Ascending aorta (tissue), 2 donors: ENCODE data around the gene ATP5PF. TPM values are rescaled to one million over a fixed set of nuclear protein-coding genes. Genes with fewer than 3 reads are reported as not detected.
"Not testable (repeated sequence)": the region's sequence is repeated elsewhere in the genome, so short reads cannot be mapped to it uniquely, and the experiment has no call there.

Experiments
- DNase-seq, 2 donors: peaks; one replicate each; pipeline ENCODE4 v3.0.0-alpha.2; 2019; ENCODE audit warnings: low spot score in 2 of 2
- H3K27ac ChIP-seq, 2 donors: fragments of 200-600 bp; sonication (generic); one replicate each; pipeline ENCODE4 v1.5.1; 2016 to 2017; ENCODE audit warnings: mild to moderate bottlenecking in 1 of 2
- H3K27me3 ChIP-seq: fragments of 200-600 bp; sonication (generic); one replicate; pipeline ENCODE4 v1.5.1; 2017
- H3K36me3 ChIP-seq, 2 donors: fragments of 200-600 bp; sonication (generic); one replicate each; pipeline ENCODE4 v1.5.1; 2016
- H3K4me1 ChIP-seq, 2 donors: fragments of 200-600 bp; sonication (generic); one replicate each; pipeline ENCODE4 v1.5.1; 2016 to 2017; ENCODE audit warnings: mild to moderate bottlenecking in 1 of 2
- H3K4me3 ChIP-seq, 2 donors: fragments of 200-600 bp; sonication (generic); one replicate each; pipeline ENCODE4 v1.5.1; 2016 to 2017; ENCODE audit warnings: mild to moderate bottlenecking in 1 of 2
- H3K9me3 ChIP-seq, 2 donors: fragments of 200-600 bp; sonication (generic); one replicate each; pipeline ENCODE4 v1.5.1; 2016
- CTCF ChIP-seq, 3 experiments: fragments of 200-600 bp in 2 of 3; fragments of 450-650 bp in 1 of 3; sonication (generic) in 2 of 3; IDR thresholded peaks; one replicate each; pipeline ENCODE4 v1.5.1; 2016 to 2019; ENCODE audit warnings: antibody characterized with exemption in 3 of 3, mild to moderate bottlenecking in 1 of 3, moderate library complexity in 1 of 3
- intact Hi-C: fragments of 100-400 bp; cut with DNase I; formaldehyde crosslinking; loops from one replicate; pipeline ENCODE4 v1.15.1; 2023
- total RNA-seq: library from RNA; depleted of rRNA; stranded (reverse); fragments of >200 nt; gene quantifications from one replicate; pipeline ENCODE4 v1.1.0, GENCODE V29; 2016

Gene ATP5PF
- total RNA-seq, 1 donor from 2014 or later = 81.8 TPM

- Histone ChIP-seq H3K27me3 (no peaks in the 10 kb centered on the region), H3K9me3 (no peaks in the 10 kb centered on the region), H3K27ac (no peak overlapping the region), H3K36me3 (no peaks in the 10 kb centered on the region), H3K4me3 (no peak overlapping the region), H3K4me1 (no peaks in the 10 kb centered on the region)
- no peak for DNase-seq
- intact Hi-C loops = no loop called here
- no peak for TF ChIP-seq CTCF (IDR thresholded peaks at IDR 0.05)
These were observed 33.2 kb downstream of the ATP5PF start for GRCh38 chr21:25701529-25701928.

GRCh38 chr21:25700741-25701140 lies 34.0 kb downstream of the ATP5PF start:
- Histone ChIP-seq H3K9me3 (no peaks in the 10 kb centered on the region), H3K27me3 (no peaks in the 10 kb centered on the region), H3K4me1 (no peaks in the 10 kb centered on the region), H3K36me3 (no peaks in the 10 kb centered on the region), H3K27ac (no peak overlapping the region), H3K4me3 (no peak overlapping the region)
- intact Hi-C loops = no loop called here
- DNase-seq = no peak
- no peak for TF ChIP-seq CTCF (IDR thresholded peaks at IDR 0.05)

GRCh38 chr21:25695461-25695860 lies 39.2 kb downstream of the ATP5PF start:
- H3K27ac ChIP-seq, H3K4me1 ChIP-seq, H3K4me3 ChIP-seq, H3K9me3 ChIP-seq, DNase-seq, H3K36me3 ChIP-seq, intact Hi-C loops, H3K27me3 ChIP-seq: not testable (repeated sequence)

GRCh38 chr21:25691976-25692375 lies 42.7 kb downstream of the ATP5PF start:
- Histone ChIP-seq H3K36me3 (peaks cover 0 to 4% of the 10 kb centered on the region in 2 donors), H3K27me3 (no peaks in the 10 kb centered on the region), H3K4me1 (peaks cover 0 to 5% of the 10 kb centered on the region in 2 donors), H3K9me3 (no peaks in the 10 kb centered on the region), H3K4me3 (no peak overlapping the region), H3K27ac (no peak overlapping the region)
- intact Hi-C loops = no loop called here
- no peak for DNase-seq
- TF ChIP-seq CTCF (IDR thresholded peaks at IDR 0.05) = no peak

- no peak for TF ChIP-seq CTCF (IDR thresholded peaks at IDR 0.05)
- intact Hi-C loops = loop anchor here (5.0 kb wide), 1 partner anchor 47 kb away; no protein-coding TSS in a partner anchor
- H3K36me3 ChIP-seq = peaks cover 0 to 4% of the 10 kb centered on the region in 2 donors
- no peaks in the 10 kb centered on the region for H3K27me3 ChIP-seq
- DNase-seq = no peak
- no peak overlapping the region for H3K4me3 ChIP-seq
- H3K9me3 ChIP-seq = no peaks in the 10 kb centered on the region
- H3K27ac ChIP-seq = peak overlapping the region in 1 of 2 donors; percentile 6
- H3K4me1 ChIP-seq = peaks cover 0 to 5% of the 10 kb centered on the region in 2 donors
These were observed 45.5 kb downstream of the ATP5PF start for GRCh38 chr21:25689226-25689625.

GRCh38 chr21:25688275-25689155 lies 46.2 kb downstream of the ATP5PF start:
- H3K36me3 ChIP-seq = no peaks in the 10 kb centered on the region
- intact Hi-C loops = loop anchor here (5.0 kb wide), 1 partner anchor 46 kb away; no protein-coding TSS in a partner anchor
- H3K4me1 ChIP-seq = peaks cover 0 to 5% of the 10 kb centered on the region in 2 donors
- no peak overlapping the region for H3K4me3 ChIP-seq
- no peak for TF ChIP-seq CTCF (IDR thresholded peaks at IDR 0.05)
- H3K27me3 ChIP-seq = no peaks in the 10 kb centered on the region
- no peaks in the 10 kb centered on the region for H3K9me3 ChIP-seq
- H3K27ac ChIP-seq = peak overlapping the region in 1 of 2 donors; percentile 6
- no peak for DNase-seq
